A549 treated with GW870086 at 1 μM for 4 hours (cell line): ENCODE results near the gene SCFD1. TPM values are rescaled to one million over a fixed set of nuclear protein-coding genes. Genes with fewer than 3 reads are reported as not detected.

Experiments used
- total RNA-seq: library from RNA; stranded (reverse); fragments of 200-300 nt; extraction: Qiagen RNA extraction; gene quantifications from 5 replicates; pipeline ENCODE4 v1.2.3, GENCODE V29; 2022; ENCODE audit warnings: low read depth

SCFD1 gene
- 30.5 to 41.9 TPM (median 38.2 TPM) in 5 replicates for total RNA-seq

DNA sequence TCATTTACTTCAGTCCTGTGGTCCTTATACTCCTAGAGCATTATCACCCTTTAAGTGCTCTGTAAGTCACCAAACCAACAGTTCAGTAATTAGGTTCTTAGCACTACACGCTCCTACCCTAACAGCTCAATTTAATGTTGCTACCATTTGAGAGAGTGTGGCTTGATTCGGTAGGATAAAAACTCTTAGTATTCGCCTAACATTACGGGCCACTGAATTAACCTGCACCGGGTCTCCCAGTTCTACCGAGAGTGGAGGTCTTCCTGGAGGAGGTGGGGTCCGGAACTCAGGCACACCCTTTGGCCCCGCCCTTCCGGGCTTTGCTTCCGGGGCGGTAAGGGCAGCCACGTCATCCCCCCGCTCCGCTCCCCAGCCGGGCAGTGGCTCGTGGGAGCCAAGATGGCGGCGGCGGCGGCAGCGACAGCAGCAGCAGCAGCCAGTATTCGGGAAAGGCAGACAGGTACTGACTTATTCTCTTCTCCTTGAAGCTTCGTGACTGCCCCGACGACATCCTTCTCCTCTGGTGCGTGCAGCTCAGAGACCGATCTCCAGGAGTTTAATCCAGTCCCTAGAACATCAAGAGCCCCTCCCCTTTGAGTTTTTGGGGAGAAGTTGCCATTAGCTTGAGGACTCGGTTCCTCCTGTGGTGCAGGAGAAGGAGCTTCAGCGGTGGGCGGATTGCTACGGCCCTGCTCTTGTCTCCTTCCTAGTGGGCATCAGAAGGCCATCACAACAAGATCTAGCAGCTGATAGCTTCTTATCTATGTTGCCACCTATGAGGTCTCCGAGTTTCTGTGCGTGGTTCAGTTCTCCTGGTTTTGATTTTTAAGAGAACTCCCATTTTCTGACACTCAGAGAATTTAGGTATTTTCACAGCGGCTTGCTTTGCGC is at the start of gene SCFD1:
Gene SCFD1, plus strand, starts transcription at position 380 of the 891 bp plus-strand sequence. Its CDS starts 20 bp downstream, at position 400.

Other genes with a start within 250 kb of the SCFD1 start
- 9.7 to 18.4 TPM (median 16.5 TPM) in 5 replicates for gene G2E3, start 63.2 kb upstream of the SCFD1 start, total RNA-seq